GM19099 (cell line): ENCODE measurements around the gene ZNF672.

Source experiments
- POLR2A ChIP-seq: IDR thresholded peaks from 3 replicates; pipeline ENCODE4 v1.6.1; 2011; ENCODE audit warnings: low read depth; ENCODE audit not compliant: insufficient read length; ENCODE audit errors: extremely low read depth

The ZNF672 gene

DNA sequence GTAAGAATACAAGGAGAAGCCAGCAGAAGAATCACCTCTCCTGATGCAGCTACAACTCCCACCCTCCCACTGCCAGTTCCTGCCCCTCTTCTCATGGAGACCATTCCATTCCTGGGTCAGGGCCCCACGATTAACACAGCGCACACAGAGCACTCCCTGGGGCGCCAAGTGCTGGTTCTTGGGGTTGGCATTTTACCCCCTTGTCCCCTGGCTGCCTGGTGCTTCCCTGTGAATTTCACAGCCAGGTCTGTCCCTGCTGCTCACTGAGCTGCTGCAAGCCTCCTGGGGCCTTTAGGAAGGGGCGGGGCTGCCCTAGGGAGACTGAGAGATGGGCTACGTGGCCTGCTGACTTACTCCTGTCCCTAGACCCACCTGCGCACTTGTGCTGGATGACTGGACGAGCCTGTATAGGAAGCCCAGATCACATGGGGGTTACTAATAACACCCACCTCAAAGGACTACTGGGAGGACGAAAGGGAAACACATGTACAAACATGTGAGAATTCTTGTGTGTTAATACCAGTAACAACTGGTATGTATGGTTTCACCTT lies 4.8 kb downstream of the ZNF672 start:
- TF ChIP-seq POLR2A = no peak

GRCh38 chr1:248843687-248844086 lies 5.7 kb downstream of the ZNF672 start:
- no peak for TF ChIP-seq POLR2A

- TF ChIP-seq POLR2A = no peak
Measured at GRCh38 chr1:248844526-248844925, 6.5 kb downstream of the ZNF672 start.

DNA sequence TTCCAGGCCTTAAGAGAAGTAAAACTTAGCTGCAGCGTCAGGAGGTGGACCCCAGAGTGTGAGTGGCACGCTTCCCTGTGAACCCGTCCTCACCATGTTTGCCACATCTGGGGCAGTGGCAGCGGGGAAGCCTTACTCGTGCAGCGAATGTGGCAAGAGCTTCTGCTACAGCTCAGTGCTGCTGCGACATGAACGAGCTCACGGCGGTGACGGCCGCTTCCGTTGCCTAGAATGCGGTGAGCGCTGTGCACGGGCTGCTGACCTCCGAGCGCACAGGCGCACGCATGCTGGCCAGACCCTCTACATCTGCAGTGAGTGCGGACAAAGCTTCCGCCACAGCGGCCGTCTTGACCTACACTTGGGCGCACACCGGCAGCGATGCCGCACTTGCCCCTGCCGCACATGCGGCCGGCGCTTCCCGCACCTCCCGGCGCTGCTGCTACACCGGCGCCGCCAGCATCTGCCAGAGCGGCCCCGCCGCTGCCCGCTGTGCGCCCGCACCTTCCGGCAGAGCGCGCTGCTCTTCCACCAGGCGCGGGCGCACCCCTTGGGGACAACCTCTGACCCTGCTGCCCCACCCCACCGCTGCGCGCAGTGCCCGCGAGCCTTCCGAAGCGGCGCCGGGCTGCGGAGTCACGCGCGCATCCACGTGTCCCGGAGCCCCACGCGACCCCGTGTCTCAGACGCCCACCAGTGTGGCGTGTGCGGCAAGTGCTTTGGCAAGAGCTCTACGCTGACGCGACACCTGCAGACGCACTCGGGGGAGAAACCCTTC lies 9.3 kb downstream of the ZNF672 start:
- TF ChIP-seq POLR2A = no peak

DNA sequence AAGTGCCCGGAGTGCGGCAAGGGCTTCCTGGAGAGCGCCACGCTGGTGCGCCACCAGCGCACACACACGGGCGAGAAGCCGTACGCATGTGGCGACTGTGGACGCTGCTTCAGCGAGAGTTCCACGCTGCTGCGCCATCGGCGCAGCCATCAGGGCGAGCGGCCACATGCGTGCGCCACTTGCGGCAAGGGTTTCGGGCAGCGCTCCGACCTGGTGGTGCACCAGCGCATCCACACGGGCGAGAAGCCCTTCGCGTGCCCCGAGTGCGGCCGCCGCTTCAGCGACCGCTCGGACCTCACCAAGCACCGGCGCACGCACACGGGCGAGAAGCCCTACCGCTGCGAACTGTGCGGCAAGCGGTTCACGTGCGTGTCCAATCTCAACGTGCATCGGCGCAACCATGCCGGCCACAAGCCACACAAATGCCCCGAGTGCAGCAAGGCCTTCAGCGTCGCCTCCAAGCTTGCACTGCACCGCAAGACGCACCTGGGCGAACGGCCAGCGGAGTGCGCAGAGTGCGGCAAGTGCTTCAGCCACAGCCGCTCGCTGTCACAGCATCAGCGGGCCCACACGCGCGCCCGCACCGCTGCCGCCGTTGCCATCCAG lies 10.0 kb downstream of the ZNF672 start:
- TF ChIP-seq POLR2A = no peak

- TF ChIP-seq POLR2A = no peak
Measured at GRCh38 chr1:248848602-248849001, 10.6 kb downstream of the ZNF672 start.

GRCh38 chr1:248849152-248849551 lies 11.1 kb downstream of the ZNF672 start:
- TF ChIP-seq POLR2A = no peak

GRCh38 chr1:248849637-248850036 lies 11.6 kb downstream of the ZNF672 start:
- no peak for TF ChIP-seq POLR2A

DNA sequence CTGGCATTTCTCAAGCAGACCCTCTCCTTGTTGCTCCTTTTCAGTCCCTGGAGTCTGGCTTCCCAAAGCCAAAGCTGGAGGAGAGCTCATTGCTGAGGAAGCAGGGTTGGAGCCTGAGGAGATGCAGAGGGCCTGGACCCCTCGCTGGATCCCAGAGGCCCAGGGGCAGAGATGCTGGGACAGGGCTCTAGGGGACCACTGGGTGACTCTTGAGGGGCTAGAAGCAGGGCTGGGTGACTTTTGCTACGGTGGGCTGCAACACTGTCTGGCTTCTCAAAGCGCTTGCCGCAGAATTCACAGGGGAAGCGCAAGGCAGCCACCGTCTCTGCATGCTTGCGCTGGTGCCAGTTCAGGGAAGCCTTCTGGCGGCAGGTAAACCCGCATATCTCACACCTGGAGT lies 12.1 kb downstream of the ZNF672 start:
- TF ChIP-seq POLR2A = no peak

- TF ChIP-seq POLR2A = no peak
Measured at GRCh38 chr1:248850536-248851251, 12.7 kb downstream of the ZNF672 start.

- no peak for TF ChIP-seq POLR2A
Measured at GRCh38 chr1:248851390-248851789, 13.4 kb downstream of the ZNF672 start.

- TF ChIP-seq POLR2A = no peak
Measured at GRCh38 chr1:248852481-248853405, 14.7 kb downstream of the ZNF672 start.

DNA sequence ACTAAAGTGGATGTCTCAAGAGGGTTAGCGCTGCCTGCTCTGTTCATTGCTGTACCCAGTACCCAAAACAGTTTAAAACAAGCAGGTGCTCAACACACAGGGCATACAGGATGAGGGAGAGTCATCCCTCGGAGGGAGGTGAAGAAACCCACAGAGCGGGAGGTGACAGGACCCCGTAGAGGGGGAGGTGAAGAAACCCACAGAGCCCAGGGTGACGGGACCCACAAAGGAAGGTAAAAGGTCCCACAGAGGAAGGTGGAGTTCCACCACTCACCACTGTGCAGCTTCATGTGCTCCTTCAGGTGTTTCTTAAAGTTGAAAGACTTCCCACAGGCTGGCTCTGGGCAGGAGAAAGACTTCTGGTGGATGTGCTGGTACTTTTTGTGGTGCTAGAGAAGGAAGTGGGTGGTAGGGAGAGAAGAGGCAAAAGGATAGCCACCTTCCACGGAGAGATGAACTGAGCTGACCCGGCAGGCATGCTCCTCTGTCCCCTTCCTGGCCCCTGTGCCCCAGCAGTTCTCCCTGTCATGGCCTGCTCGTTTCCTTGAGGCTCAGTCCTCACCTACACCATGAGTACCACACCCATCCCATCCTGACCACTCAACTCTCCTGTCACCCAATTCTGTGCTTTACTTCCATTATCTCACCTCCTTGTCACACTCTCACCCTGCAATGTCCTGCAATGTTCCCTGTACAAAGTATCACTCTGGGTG lies 15.8 kb downstream of the ZNF672 start:
- TF ChIP-seq POLR2A = no peak

DNA sequence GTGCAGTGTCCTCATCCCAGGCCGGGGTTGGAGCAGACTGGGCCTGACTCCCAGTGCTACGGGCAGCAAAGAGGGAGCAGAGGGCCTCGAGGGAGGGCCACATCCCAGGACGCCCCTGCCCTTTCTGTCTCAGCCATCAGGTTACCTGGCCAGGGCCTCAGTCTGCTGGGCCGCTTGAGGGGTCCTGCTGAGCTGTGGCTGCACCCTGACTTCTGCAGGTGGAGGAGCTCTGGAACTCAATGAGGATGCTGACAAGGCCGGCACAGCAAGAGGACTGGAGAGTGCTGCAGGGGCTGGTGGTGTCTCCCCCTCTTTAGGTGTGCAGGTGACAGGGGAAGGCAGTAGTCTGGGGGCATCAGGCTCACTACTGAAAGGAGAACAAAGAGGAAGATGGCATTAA lies 17.6 kb downstream of the ZNF672 start:
- TF ChIP-seq POLR2A = no peak
